GM18870 (cell line): ENCODE data around the gene MAP2K5.

ENCODE experiments used
- ATAC-seq: cut with Tn5 transposase; IDR thresholded peaks from one replicate; pipeline ENCODE4 v1.9.1; 2021; ENCODE audit warnings: moderate library complexity; ENCODE audit not compliant: unreplicated experiment

Gene MAP2K5

GRCh38 chr15:67852418-67852817 is 309.9 kb downstream of the MAP2K5 start:
- no peak for ATAC-seq

DNA sequence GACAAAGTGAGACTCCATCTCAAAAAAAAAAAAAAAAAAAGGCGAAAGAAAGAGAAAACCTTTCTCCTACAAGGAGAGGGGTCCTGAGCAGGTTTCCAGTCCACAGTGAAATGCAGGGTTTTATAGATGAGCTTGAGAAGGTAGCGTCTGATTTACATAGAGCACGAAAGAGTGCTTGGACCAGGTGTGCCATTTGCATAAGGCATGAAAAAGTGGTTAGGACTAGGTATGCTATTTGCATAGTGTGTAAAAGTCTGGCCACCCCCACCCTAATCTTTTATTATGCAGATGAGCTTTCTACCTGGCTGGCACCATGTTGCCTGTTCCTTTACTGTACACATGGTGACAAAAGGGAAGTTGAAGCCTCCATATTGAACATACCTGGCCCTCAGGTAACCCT is 311.0 kb downstream of the MAP2K5 start:
- ATAC-seq, result no peak

- ATAC-seq, result no peak
These were observed 311.9 kb downstream of the MAP2K5 start for GRCh38 chr15:67854358-67854757.

- ATAC-seq, result no peak
These were observed 313.3 kb downstream of the MAP2K5 start for GRCh38 chr15:67855842-67856241.
